HG02981 (cell line): ENCODE results near the gene THRAP3.
"Not testable (repeated sequence)": the region's sequence is repeated elsewhere in the genome, so short reads cannot be mapped to it uniquely, and the experiment has no call there.

Experiments used
- ATAC-seq: cut with Tn5 transposase; IDR thresholded peaks from one replicate; pipeline ENCODE4 v1.9.1; 2021; ENCODE audit warnings: mild to moderate bottlenecking, moderate library complexity; ENCODE audit not compliant: unreplicated experiment

The THRAP3 gene

GRCh38 chr1:36204347-36204909 lies 19.8 kb upstream of the THRAP3 start:
- ATAC-seq = no peak

GRCh38 chr1:36206323-36206858 lies 17.9 kb upstream of the THRAP3 start:
- no peak for ATAC-seq

- no peak for ATAC-seq
Measured at GRCh38 chr1:36207339-36207738, 16.9 kb upstream of the THRAP3 start.

GRCh38 chr1:36208978-36209703 lies 15.1 kb upstream of the THRAP3 start:
- no peak for ATAC-seq

GRCh38 chr1:36211307-36211706 lies 12.9 kb upstream of the THRAP3 start:
- ATAC-seq = no peak

- no peak for ATAC-seq
Measured at GRCh38 chr1:36211841-36212240, 12.4 kb upstream of the THRAP3 start.

GRCh38 chr1:36212782-36213181 lies 11.5 kb upstream of the THRAP3 start:
- ATAC-seq = no peak

GRCh38 chr1:36217670-36218069 lies 6.6 kb upstream of the THRAP3 start:
- ATAC-seq = no peak

GRCh38 chr1:36221901-36222300 lies 2.3 kb upstream of the THRAP3 start:
- ATAC-seq = not testable (repeated sequence)

- ATAC-seq = no peak
Measured at GRCh38 chr1:36222481-36223380, 1.5 kb upstream of the THRAP3 start.

GRCh38 chr1:36223381-36223995 lies 755 bp upstream of the THRAP3 start:
- peak; percentile 12 for ATAC-seq

- peak; percentile 40 for ATAC-seq
Measured at GRCh38 chr1:36224537-36225282, 467 bp downstream of the THRAP3 start.

GRCh38 chr1:36225283-36225899 lies 1.1 kb downstream of the THRAP3 start:
- ATAC-seq = no peak

GRCh38 chr1:36230279-36230678 lies 6.0 kb downstream of the THRAP3 start:
- ATAC-seq = not testable (repeated sequence)

GRCh38 chr1:36231191-36231590 lies 6.9 kb downstream of the THRAP3 start:
- ATAC-seq = no peak

GRCh38 chr1:36232212-36233095 lies 8.2 kb downstream of the THRAP3 start:
- ATAC-seq = no peak

GRCh38 chr1:36236302-36236701 lies 12.1 kb downstream of the THRAP3 start:
- ATAC-seq = no peak

GRCh38 chr1:36238433-36238832 lies 14.2 kb downstream of the THRAP3 start:
- no peak for ATAC-seq
